ENCODE results near the gene FAM221A. TPM values are rescaled to one million over a fixed set of nuclear protein-coding genes. Genes with fewer than 3 reads are reported as not detected.

Gene FAM221A
- total RNA-seq, 2 experiments from 2014 or later: 6.5 to 7.1 TPM

Other genes with a start within 250 kb of the FAM221A start
- under 1 TPM; 0.04 to 0.67 TPM for gene IGF2BP3, start 209.7 kb upstream of the FAM221A start, total RNA-seq
- gene TRA2A, start 148.2 kb upstream of the FAM221A start, total RNA-seq: 10 to 100 TPM; 81.0 to 81.6 TPM
- 1 to 10 TPM; 5.6 to 5.8 TPM for gene CCDC126, start 82.8 kb upstream of the FAM221A start, total RNA-seq
- gene STK31, start 30.0 kb downstream of the FAM221A start, total RNA-seq: under 1 TPM in 1 of 2 experiments, not detected in 1; 0.38 TPM

Measured in activated CD8-positive, alpha-beta memory T cell treated with anti-CD3 and anti-CD28 coated beads for 36 hours (primary cell).